NT2/D1 (cell line): ENCODE measurements around the gene PTDSS2.

ENCODE experiments used
- SUZ12 ChIP-seq: IDR thresholded peaks from 2 replicates; pipeline ENCODE4 v1.6.1; 2011; ENCODE audit not compliant: insufficient read length, insufficient read depth; ENCODE audit errors: extremely low read depth
- YY1 ChIP-seq: IDR thresholded peaks from 2 replicates; pipeline ENCODE4 v1.6.1; 2011; ENCODE audit not compliant: insufficient read length, insufficient read depth

GRCh38 chr11:452916-453527 lies 2.9 kb downstream of the PTDSS2 start:
- TF ChIP-seq SUZ12 (no peak), YY1 (no peak)
